ENCODE results near the gene SPHK2.

The SPHK2 gene

DNA sequence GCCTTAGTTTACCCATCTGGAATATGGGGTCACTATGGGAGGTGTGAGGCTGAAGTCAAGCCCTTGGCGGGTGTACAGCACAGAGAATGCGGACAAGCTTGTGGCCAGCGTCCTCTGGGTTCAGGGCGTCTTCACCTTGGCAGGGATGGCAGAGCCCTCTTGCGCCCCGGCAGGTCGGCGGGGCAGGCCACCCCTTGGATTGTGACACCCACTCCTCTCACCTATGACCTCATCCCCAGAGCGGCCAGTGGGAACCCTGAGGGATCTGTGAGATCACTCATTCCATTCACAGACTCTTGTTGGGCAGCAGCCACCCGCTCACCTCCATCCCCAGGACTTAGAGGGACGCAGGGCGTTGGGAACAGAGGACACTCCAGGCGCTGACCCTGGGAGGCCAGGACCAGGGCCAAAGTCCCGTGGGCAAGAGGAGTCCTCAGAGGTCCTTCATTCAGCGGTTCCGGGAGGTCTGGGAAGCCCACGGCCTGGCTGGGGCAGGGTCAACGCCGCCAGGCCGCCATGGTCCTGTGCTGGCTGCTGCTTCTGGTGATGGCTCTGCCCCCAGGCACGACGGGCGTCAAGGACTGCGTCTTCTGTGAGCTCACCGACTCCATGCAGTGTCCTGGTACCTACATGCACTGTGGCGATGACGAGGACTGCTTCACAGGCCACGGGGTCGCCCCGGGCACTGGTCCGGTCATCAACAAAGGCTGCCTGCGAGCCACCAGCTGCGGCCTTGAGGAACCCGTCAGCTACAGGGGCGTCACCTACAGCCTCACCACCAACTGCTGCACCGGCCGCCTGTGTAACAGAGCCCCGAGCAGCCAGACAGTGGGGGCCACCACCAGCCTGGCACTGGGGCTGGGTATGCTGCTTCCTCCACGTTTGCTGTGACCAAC lies 12.6 kb upstream of the SPHK2 start, which contains the start of gene SPACA4:
TSS of gene SPACA4 (plus strand) at position 280 of the 896 bp plus-strand sequence. CDS start at position 517, 237 bp downstream.
- Histone ChIP-seq H3K27ac (replicated peaks) (no peak within 1 kb of the TSS), H3K4me3 (replicated peaks; ENCODE audit: insufficient read depth, low read length) (no peak within 1 kb of the TSS)
- no peak for TF ChIP-seq GABPA (IDR thresholded peaks at IDR 0.05; ENCODE audit: low read depth)
- no peak for TF ChIP-seq POLR2AphosphoS5 (IDR thresholded peaks at IDR 0.05; ENCODE audit: low read depth)
- TF ChIP-seq, protein P1, sequence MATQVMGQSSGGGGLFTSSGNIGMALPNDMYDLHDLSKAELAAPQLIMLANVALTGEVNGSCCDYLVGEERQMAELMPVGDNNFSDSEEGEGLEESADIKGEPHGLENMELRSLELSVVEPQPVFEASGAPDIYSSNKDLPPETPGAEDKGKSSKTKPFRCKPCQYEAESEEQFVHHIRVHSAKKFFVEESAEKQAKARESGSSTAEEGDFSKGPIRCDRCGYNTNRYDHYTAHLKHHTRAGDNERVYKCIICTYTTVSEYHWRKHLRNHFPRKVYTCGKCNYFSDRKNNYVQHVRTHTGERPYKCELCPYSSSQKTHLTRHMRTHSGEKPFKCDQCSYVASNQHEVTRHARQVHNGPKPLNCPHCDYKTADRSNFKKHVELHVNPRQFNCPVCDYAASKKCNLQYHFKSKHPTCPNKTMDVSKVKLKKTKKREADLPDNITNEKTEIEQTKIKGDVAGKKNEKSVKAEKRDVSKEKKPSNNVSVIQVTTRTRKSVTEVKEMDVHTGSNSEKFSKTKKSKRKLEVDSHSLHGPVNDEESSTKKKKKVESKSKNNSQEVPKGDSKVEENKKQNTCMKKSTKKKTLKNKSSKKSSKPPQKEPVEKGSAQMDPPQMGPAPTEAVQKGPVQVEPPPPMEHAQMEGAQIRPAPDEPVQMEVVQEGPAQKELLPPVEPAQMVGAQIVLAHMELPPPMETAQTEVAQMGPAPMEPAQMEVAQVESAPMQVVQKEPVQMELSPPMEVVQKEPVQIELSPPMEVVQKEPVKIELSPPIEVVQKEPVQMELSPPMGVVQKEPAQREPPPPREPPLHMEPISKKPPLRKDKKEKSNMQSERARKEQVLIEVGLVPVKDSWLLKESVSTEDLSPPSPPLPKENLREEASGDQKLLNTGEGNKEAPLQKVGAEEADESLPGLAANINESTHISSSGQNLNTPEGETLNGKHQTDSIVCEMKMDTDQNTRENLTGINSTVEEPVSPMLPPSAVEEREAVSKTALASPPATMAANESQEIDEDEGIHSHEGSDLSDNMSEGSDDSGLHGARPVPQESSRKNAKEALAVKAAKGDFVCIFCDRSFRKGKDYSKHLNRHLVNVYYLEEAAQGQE (IDR thresholded peaks at IDR 0.05; ENCODE audit: insufficient replicate concordance, low read depth) = no peak
- TF ChIP-seq, protein P2, sequence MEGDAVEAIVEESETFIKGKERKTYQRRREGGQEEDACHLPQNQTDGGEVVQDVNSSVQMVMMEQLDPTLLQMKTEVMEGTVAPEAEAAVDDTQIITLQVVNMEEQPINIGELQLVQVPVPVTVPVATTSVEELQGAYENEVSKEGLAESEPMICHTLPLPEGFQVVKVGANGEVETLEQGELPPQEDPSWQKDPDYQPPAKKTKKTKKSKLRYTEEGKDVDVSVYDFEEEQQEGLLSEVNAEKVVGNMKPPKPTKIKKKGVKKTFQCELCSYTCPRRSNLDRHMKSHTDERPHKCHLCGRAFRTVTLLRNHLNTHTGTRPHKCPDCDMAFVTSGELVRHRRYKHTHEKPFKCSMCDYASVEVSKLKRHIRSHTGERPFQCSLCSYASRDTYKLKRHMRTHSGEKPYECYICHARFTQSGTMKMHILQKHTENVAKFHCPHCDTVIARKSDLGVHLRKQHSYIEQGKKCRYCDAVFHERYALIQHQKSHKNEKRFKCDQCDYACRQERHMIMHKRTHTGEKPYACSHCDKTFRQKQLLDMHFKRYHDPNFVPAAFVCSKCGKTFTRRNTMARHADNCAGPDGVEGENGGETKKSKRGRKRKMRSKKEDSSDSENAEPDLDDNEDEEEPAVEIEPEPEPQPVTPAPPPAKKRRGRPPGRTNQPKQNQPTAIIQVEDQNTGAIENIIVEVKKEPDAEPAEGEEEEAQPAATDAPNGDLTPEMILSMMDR (IDR thresholded peaks at IDR 0.05; ENCODE audit: insufficient read depth, low read length) = no peak
- no peak for TF ChIP-seq SPI1 (IDR thresholded peaks at IDR 0.05; ENCODE audit: borderline replicate concordance, low read depth)

DNA sequence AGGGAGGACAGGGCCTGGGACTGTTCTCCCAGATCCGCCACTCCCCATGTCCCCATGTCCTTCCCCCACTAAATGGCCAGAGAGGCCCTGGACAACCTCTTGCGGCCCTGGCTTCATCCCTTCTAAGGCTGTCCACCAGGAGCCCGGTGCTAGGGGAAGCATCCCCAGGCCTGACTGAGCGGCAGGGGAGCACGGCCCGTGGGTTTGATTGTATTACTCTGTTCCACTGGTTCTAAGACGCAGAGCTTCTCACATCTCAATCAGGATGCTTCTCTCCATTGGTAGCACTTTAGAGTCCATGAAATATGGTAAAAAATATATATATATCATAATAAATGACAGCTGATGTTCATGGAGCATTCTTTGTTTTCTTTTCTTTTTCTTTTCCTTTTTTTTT lies 11.9 kb upstream of the SPHK2 start:
- H3K27me3 ChIP-seq (ENCODE audit: insufficient read depth, poor library complexity, severe bottlenecking) = no peaks in the 10 kb centered on the region
- TF ChIP-seq, protein P1 (IDR thresholded peaks at IDR 0.05; ENCODE audit: insufficient replicate concordance, low read depth) = no peak
- TF ChIP-seq GABPA (IDR thresholded peaks at IDR 0.05; ENCODE audit: low read depth) (no peak), SPI1 (IDR thresholded peaks at IDR 0.05; ENCODE audit: borderline replicate concordance, low read depth) (no peak), POLR2AphosphoS5 (IDR thresholded peaks at IDR 0.05; ENCODE audit: low read depth) (no peak)
- TF ChIP-seq, protein P2 (IDR thresholded peaks at IDR 0.05; ENCODE audit: insufficient read depth, low read length) = no peak
- no peak overlapping the region for H3K4me3 ChIP-seq (replicated peaks; ENCODE audit: insufficient read depth, low read length)
- DNase-seq (ENCODE audit: low read depth in 1 of 2, low spot score in 1 of 2) = no peak
- no peak overlapping the region for H3K27ac ChIP-seq (replicated peaks)

More for the DNA sequence above, 12.6 kb upstream of the SPHK2 start, which contains the start of gene SPACA4:
- no peaks in the 10 kb centered on the region for H3K27me3 ChIP-seq (ENCODE audit: insufficient read depth, poor library complexity, severe bottlenecking)
- DNase-seq (ENCODE audit: low read depth in 1 of 2, low spot score in 1 of 2) = no peak

DNA sequence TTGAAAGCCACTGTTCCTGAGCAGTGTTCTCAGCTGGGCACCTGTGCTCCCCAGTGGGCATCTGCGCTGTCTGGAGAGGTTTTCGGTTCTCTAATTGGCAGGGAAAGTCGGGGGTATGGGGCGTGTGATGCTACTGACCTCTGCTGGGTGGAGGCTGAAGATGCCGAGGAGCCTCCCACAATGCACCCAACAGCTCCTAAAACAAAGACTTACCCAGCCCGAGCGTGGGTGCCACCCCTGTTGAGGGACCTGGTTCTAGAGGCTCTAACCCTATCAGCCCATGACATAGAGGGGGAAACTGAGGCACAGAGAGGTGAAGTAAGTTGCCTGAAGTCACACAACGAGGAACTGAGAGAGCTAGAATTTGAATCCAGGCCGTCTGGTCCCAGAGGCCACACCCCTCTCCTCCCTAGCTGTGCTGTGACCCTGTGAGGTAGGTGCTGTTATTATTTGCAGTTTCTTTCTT lies 10.5 kb upstream of the SPHK2 start:
- TF ChIP-seq, protein P1 (IDR thresholded peaks at IDR 0.05; ENCODE audit: insufficient replicate concordance, low read depth) = no peak
- TF ChIP-seq, protein P2 (IDR thresholded peaks at IDR 0.05; ENCODE audit: insufficient read depth, low read length) = peak; percentile 89
- no peak overlapping the region for H3K27ac ChIP-seq (replicated peaks)
- peak in 1 of 2 experiments; percentile 73 for DNase-seq (ENCODE audit: low read depth in 1 of 2, low spot score in 1 of 2)
- no peaks in the 10 kb centered on the region for H3K27me3 ChIP-seq (ENCODE audit: insufficient read depth, poor library complexity, severe bottlenecking)
- H3K4me3 ChIP-seq (replicated peaks; ENCODE audit: insufficient read depth, low read length) = no peak overlapping the region
